ENCODE results near the gene TTC9C. TPM values are rescaled to one million over a fixed set of nuclear protein-coding genes. Genes with fewer than 3 reads are reported as not detected.

Gene TTC9C
- total RNA-seq, 1 donor from 2014 or later, result 12.9 TPM

DNA sequence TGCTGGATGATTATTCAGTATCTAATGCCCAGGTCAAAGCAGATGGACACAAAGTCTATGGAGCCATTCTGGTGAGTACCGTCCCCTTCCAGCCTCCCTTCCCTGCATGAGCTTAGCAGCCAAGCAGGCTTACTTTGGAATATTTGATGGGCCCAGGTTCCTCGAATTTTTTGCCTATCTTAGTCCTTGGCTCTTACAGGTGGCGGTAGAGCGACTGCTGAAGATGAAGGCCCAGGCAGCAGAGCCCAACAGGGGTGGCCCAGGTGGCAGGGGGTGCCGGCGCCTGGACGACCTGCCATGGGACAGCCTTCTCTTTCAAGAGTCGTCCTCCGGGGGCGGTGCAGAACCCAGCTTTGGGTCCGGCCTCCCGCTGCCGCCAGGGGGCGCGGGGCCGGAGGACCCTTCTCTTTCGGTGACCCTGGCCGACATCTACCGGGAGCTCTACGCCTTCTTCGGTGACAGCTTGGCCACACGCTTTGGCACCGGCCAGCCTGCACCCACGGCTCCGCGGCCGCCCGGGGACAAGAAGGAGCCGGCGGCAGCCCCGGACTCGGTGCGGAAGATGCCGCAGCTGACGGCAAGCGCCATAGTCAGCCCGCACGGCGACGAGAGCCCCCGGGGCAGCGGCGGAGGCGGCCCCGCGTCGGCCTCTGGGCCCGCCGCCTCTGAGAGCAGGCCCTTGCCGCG lies 58.2 kb downstream of the TTC9C start:
- peak; percentile 91 for DNase-seq
- Histone ChIP-seq H3K27ac (replicated peaks) (peak overlapping the region; percentile 100), H3K4me3 (peak overlapping the region; percentile 99), H3K27me3 (ENCODE audit: low read depth) (no peaks in the 10 kb centered on the region), H3K4me1 (peaks cover 62% of the 10 kb centered on the region), H3K36me3 (peaks cover 36% of the 10 kb centered on the region), H3K9me3 (replicated peaks) (no peaks in the 10 kb centered on the region)
- TF ChIP-seq, protein P1, sequence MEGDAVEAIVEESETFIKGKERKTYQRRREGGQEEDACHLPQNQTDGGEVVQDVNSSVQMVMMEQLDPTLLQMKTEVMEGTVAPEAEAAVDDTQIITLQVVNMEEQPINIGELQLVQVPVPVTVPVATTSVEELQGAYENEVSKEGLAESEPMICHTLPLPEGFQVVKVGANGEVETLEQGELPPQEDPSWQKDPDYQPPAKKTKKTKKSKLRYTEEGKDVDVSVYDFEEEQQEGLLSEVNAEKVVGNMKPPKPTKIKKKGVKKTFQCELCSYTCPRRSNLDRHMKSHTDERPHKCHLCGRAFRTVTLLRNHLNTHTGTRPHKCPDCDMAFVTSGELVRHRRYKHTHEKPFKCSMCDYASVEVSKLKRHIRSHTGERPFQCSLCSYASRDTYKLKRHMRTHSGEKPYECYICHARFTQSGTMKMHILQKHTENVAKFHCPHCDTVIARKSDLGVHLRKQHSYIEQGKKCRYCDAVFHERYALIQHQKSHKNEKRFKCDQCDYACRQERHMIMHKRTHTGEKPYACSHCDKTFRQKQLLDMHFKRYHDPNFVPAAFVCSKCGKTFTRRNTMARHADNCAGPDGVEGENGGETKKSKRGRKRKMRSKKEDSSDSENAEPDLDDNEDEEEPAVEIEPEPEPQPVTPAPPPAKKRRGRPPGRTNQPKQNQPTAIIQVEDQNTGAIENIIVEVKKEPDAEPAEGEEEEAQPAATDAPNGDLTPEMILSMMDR (IDR thresholded peaks at IDR 0.05; ENCODE audit: borderline replicate concordance), result peak; percentile 95
- intact Hi-C loops (cut with micrococcal nuclease), result loop anchor here (5.0 kb wide), 1 partner anchor 76 kb away; no protein-coding TSS in a partner anchor

DNA sequence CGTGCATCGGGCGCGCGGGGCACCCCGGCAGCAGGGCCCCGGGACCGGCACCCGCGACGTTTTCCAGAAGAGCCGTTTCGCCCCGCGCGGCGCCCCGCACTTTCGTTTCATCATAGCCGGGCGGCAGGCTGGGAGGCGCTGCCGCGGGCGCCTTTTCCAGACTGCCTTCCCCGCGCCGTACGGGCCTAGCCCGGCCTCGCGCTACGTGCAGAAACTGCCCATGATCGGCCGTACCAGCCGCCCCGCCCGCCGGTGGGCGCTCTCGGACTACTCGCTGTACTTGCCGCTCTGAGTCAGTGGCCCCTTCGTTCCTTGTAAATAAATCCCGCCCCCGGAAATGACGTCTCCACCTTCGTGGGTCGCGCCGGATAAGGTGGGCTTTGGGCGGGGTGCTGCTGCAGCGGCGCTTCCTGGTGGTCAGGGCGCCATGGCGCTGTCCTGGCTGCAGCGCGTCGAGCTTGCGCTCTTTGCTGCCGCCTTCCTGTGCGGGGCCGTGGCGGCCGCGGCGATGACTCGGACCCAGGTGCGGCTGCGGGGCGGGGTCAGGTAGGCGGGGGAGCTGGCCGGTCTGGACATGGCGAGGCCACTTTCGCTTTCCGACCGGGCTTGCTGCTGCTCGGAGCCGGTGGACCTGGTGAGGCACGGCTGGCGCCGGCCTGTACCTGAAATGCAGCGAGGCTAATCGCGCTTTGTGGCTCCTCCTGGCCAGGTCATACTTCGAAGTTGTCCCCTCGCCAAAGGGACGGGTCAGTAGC lies 58.9 kb downstream of the TTC9C start, which contains the start of gene TMEM179B:
TMEM179B (plus strand) TSS at position 398 of the 755 bp plus-strand sequence; CDS start at position 428, 30 bp downstream.
- no peaks in the 10 kb centered on the region for H3K27me3 ChIP-seq (ENCODE audit: low read depth)
- peaks cover 68% of the 10 kb centered on the region for H3K4me1 ChIP-seq
- peak; percentile 97 for DNase-seq
- TF ChIP-seq, protein P1 (IDR thresholded peaks at IDR 0.05; ENCODE audit: borderline replicate concordance), result peak; percentile 29
- peak within 1 kb of the TSS; percentile 99 for H3K4me3 ChIP-seq
- H3K36me3 ChIP-seq, result peaks cover 31% of the 10 kb centered on the region
- peak within 1 kb of the TSS; percentile 100 for H3K27ac ChIP-seq (replicated peaks)
- no peaks in the 10 kb centered on the region for H3K9me3 ChIP-seq (replicated peaks)
- intact Hi-C loops (cut with micrococcal nuclease), result loop anchor here (5.0 kb wide), 1 partner anchor 75 kb away; no protein-coding TSS in a partner anchor

Other genes starting within 250 kb of the TTC9C start
- 290 TPM for gene AHNAK, start 181.7 kb upstream of the TTC9C start, total RNA-seq
- gene EEF1G, start 154.6 kb upstream of the TTC9C start, total RNA-seq, result 958 TPM
- 12.5 TPM for gene TUT1, start 137.0 kb upstream of the TTC9C start, total RNA-seq
- gene MTA2, start 126.6 kb upstream of the TTC9C start, total RNA-seq, result 26.3 TPM
- gene EML3, start 115.7 kb upstream of the TTC9C start, total RNA-seq, result 14.6 TPM
- 2.0 TPM for gene ROM1, start 115.2 kb upstream of the TTC9C start, total RNA-seq
- 13.2 TPM for gene B3GAT3, start 106.5 kb upstream of the TTC9C start, total RNA-seq
- gene GANAB, start 81.9 kb upstream of the TTC9C start, total RNA-seq, result 90.2 TPM
- 10.1 TPM for gene INTS5, start 75.2 kb upstream of the TTC9C start, total RNA-seq
- 31.1 TPM for gene C11orf98, start 63.3 kb upstream of the TTC9C start, total RNA-seq
- 5.0 TPM for gene CSKMT, start 63.2 kb upstream of the TTC9C start, total RNA-seq
- gene UQCC3, start 56.8 kb upstream of the TTC9C start, total RNA-seq, result 6.9 TPM
- 2.1 TPM for gene LBHD1, start 56.2 kb upstream of the TTC9C start, total RNA-seq
- gene UBXN1, start 49.4 kb upstream of the TTC9C start, total RNA-seq, result 82.3 TPM
- 2.7 TPM for gene LRRN4CL, start 39.0 kb upstream of the TTC9C start, total RNA-seq
- gene BSCL2, start 21.1 kb upstream of the TTC9C start, total RNA-seq, result 18.4 TPM
- gene GNG3, start 20.8 kb upstream of the TTC9C start, total RNA-seq, result not detected
- 37.6 TPM for gene HNRNPUL2, start 1.0 kb upstream of the TTC9C start, total RNA-seq
- 9.5 TPM for gene ZBTB3, start 25.7 kb downstream of the TTC9C start, total RNA-seq
- 43.4 TPM for gene POLR2G, start 33.1 kb downstream of the TTC9C start, total RNA-seq
- gene TAF6L, start 42.9 kb downstream of the TTC9C start, total RNA-seq, result 8.0 TPM
- 20.5 TPM for gene TMEM179B, start 58.9 kb downstream of the TTC9C start, total RNA-seq
- 24.1 TPM for gene TMEM223, start 63.5 kb downstream of the TTC9C start, total RNA-seq
- 43.2 TPM for gene NXF1, start 77.0 kb downstream of the TTC9C start, total RNA-seq
- 16.7 TPM for gene STX5, start 103.6 kb downstream of the TTC9C start, total RNA-seq
- not detected for gene TEX54, start 104.4 kb downstream of the TTC9C start, total RNA-seq
- gene WDR74, start 111.1 kb downstream of the TTC9C start, total RNA-seq, result 24.3 TPM
- 35.0 TPM for gene SLC3A2, start 152.4 kb downstream of the TTC9C start, total RNA-seq
- not detected for gene CHRM1, start 192.9 kb downstream of the TTC9C start, total RNA-seq